Measurements from ENCODE around the gene SERINC2.
A peak's percentile ranks its signal among the peaks of the same experiment; 100 is the strongest.
"Not testable (repeated sequence)": the region's sequence is repeated elsewhere in the genome, so short reads cannot be mapped to it uniquely, and the experiment has no call there.

SERINC2 gene

GRCh38 chr1:31386576-31387243 is 26.3 kb upstream of the SERINC2 start:
- DNase-seq: not testable (repeated sequence)

DNA sequence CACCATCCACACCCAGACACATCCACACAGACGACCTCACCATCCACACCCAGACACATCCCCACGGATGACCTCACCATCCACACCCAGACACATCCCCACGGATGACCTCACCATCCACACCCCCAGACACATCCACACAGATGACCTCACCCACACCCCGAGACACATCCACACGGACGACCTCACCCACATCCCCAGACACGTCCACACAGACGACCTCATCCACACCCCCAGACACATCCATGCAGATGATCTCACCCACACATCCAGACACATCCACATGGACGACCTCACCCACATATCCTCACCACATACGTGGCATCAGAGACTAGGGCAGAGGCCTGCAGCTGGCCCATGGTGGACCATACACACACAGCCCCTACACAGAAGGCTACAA is 25.4 kb upstream of the SERINC2 start:
- DNase-seq: no peak

GRCh38 chr1:31389616-31390015 is 23.4 kb upstream of the SERINC2 start:
- no peak for DNase-seq

DNA sequence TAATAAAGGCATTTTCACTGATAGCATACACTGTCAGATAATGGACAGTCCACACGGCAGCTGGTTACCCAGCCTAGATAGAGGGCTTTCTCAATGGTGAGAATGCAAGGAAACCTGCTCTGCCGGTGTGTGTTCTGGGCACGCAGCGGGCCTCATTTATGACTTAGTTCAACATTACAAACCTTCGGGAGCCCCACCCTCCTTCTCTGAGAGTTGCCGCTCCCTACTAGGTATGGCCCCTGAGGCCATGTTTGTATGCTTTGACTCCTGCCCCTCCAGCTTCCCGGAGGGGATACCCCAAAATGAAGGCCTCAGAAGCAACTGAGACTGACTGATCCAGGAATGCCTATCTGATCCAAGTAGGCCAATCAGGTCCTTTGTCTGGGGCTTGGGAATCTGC is 22.9 kb upstream of the SERINC2 start:
- no peak for DNase-seq

GRCh38 chr1:31393463-31393862 is 19.6 kb upstream of the SERINC2 start:
- no peak for DNase-seq

- DNase-seq: peak; percentile 64
Observed at GRCh38 chr1:31394584-31395193, 18.3 kb upstream of the SERINC2 start.

DNA sequence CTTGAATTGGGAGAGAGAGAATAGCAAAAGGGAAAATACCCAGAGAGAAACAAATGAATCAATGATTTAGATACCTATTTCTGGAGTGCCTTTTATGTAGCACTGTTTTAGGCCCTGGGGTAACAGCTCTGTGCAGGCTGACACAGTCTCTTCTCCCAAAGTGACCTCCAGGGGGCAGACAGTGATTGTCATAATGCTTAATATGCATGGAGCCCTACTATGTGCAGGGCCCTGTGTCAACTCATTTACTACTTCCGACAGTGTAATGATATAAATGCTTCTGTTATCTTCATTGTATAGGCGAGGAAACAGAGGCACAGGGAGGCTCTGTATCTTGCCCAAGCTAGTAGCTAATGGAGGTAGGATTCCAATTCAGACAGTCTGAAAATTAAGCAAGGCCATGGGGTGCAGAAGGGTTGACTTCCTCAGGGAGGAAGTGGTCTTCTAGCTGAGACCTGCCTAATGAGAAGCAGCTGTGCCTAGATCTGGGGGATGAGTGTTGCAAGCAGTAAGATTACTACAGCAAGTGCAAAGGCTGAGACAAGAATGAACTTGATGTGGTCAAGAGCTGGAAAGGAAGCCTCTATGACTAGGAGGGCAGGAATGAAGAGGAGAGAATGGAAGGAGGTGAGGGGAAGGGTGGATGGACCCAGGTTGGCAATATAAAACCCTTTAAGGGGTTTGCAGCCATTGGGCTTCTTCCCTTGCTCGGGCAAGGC is 16.2 kb upstream of the SERINC2 start:
- DNase-seq: no peak

DNA sequence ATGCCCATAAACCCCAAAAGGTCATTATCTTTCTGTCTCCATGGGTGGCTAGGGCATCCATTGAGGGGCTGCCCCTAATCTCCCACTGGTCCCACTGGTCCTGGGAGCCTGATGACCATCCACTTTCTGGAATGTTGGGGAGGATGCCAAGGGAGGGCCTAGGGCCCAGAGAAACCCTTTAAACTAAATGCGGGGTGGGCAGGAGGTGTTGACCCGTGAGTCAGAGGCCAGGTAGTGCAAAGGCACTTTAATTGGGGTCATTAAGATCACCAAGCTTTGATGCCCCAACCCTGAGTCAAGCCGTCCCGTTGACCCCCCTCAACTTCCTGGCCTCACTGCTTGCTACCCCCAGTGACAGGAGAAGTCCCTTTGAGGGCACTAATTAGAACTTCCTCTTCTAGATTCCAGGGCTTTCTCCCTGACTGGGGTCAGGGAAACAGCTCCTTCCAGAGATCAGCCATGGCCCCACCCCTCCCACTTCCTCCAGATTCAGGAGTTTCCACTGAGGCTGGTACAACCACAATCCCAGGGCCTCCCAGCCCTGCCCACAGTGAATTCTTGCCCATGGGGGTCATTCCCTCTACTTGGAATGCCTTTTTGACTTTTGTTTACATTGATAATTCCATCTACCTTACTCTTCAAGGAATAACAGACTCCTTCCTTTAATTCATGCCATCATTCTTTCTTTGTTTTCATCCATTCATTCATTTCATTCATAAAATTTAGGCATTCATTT is 15.5 kb upstream of the SERINC2 start:
- no peak for DNase-seq

DNA sequence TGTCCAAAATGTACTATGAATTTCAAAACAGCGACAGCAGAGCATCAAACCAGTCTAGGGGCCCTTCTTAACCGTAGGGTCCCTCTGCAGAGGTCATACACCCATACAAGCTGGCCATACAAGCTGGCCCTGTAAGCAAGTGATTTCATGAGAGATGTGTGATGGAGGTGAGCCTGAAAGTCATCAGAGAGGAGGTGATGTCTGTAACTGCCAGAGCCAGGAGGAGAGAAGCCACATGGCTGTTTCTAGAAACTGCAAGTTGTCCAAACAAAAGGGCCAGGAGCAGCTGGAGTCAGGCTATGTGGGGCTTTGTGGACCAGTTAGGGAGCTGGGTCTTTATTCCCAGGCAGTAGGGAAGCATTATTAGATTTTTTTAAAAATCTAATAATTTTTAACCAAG is 14.8 kb upstream of the SERINC2 start:
- no peak for DNase-seq

- DNase-seq: no peak
Observed at GRCh38 chr1:31399976-31400375, 13.0 kb upstream of the SERINC2 start.

DNA sequence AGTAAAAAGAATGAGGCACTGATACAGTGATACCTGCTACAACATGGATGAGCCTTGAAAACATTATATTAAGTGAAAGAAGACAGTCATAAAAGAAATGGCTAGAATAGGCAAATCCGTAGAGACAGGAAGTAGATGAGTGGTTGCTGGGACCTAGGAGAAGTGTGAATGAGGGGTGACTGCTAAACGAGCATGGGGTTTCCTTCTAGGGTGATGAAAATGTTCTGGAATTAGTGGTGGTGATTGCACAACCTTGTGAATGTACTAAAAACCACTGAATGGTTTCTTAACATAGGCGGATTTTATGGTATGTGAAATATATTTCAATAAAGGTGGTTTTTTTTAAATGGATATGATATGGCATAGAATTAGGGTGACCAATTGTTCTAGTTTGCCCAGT is 12.6 kb upstream of the SERINC2 start:
- DNase-seq: no peak

- DNase-seq: no peak
Observed at GRCh38 chr1:31401241-31401640, 11.8 kb upstream of the SERINC2 start.

GRCh38 chr1:31405578-31406245 is 7.3 kb upstream of the SERINC2 start:
- DNase-seq: no peak

DNA sequence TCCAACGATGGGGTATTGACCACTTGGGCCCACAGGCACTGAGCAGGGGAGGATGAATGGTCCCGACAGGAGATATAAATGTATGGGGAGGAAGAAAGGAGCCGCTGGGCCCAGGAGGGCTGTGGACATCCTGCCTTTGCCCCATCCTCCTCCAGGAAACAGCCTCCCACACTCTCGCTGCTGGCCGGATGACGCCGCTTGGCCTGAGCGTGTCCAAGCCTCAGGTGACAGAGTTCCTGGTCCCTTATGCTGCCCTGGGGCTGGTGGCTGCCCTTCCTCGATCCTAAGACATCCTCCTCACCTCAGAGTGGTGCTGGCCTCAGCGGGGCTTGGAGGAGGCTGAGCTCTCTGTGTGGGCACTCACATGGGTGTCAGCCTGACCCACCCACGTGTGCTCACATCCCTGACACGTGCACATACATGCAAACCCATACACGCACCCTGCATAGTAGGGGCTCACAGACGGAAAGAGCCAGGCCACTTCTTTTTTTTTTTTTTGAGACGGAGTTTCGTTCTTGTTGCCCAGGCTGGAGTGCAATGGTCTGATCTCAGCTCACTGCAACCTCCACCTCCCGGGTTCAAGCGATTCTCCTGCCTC is 5.9 kb upstream of the SERINC2 start:
- DNase-seq: no peak

DNA sequence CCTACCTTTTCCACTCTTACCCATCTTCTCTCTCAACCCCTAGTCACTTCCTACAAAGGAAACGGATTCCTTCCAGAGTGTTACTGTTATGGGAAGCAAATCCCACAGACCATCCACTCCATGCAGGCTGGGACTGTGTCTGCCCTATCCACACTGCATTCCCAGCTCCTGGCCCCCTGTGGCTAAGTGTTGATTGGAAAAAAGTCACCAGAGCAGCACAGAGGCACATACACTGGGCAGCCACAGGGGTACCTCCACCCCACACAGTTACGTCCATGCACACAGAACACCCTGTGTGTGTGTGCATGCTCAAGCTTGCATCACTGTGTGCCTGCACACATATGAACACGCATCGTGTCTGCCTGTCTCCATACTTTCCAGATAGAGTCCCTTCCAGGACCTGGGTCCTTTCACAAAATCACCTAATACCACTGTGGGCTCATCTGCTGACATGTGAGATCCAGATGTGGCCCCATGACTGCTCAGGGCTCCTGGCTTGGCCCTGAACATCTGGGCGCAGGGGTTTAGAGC is 4.2 kb upstream of the SERINC2 start:
- no peak for DNase-seq

GRCh38 chr1:31409946-31410858 is 2.8 kb upstream of the SERINC2 start:
- no peak for DNase-seq

DNA sequence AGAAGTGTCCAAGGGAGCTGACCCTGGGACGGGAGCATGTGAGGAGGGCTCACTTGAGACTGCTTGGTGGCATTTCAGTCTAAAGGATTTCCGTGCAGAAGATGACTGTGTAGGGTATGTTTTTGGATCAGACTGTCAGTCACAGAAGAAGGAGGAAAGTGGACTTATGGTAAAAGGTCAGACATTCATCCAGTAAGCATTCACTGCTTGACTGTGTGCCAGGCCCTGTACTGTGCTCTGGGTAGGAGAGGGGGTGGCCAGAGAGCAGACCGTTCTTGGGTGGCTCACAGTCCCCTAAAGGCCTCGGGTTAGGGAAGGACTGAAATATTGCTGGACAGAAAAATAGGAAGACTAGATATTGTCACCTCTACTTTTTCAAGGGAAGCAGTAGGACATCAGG is 2.1 kb upstream of the SERINC2 start:
- DNase-seq: no peak

DNA sequence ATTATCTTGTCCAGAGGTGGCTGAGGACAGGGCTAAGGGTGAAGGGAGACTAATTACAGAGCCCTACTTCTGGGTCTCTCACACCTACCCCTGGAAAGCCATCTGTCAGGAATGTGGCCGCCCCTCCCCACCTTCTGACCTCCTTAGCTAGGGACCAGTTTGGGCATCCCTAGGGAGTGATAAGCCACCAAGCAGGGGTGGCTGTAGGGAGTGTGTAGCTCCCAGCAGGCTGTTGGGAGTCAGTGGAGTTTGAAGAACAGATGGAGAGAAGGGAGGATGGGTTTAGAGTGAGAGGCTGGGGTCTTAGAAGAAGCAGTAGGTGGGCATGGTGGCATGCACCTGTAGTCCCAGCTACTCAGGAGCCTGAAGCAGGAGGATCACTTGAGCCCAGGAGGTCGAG is 808 bp upstream of the SERINC2 start:
- no peak for DNase-seq

GRCh38 chr1:31413405-31414001 is 490 bp downstream of the SERINC2 start:
- peak; percentile 22 for DNase-seq

GRCh38 chr1:31414980-31415370 is 2.0 kb downstream of the SERINC2 start:
- no peak for DNase-seq

DNA sequence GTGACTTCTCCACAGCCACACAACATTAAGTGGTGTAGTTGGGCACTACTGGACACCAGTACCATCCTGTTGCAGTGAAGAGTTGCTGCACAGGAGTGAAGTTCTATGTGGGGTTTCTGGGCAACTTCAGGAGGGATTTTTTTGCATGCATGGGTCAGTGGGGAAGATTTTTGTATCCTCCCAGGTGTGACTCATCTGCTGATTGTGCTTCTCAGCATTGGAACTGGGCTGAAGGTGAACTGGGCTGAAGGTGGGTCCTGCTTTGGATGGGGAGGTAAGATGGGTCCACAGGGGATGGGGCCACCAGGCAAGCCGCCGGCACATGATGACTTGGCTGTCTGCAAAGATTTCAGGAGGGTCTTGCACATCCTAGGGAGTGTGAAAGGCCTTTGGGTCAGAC is 2.6 kb downstream of the SERINC2 start:
- DNase-seq: no peak
